NK-92 treated with Interleukin-12 subunit alpha and Interleukin-12 subunit beta, amount 100 ng/mL, for 24 hours (cell line): ENCODE measurements around the gene HDAC4.

Source experiments
- DNase-seq: peaks from one replicate; lab custom pipeline; 2025; lab: John Stamatoyannopoulos, UW

The HDAC4 gene

DNA sequence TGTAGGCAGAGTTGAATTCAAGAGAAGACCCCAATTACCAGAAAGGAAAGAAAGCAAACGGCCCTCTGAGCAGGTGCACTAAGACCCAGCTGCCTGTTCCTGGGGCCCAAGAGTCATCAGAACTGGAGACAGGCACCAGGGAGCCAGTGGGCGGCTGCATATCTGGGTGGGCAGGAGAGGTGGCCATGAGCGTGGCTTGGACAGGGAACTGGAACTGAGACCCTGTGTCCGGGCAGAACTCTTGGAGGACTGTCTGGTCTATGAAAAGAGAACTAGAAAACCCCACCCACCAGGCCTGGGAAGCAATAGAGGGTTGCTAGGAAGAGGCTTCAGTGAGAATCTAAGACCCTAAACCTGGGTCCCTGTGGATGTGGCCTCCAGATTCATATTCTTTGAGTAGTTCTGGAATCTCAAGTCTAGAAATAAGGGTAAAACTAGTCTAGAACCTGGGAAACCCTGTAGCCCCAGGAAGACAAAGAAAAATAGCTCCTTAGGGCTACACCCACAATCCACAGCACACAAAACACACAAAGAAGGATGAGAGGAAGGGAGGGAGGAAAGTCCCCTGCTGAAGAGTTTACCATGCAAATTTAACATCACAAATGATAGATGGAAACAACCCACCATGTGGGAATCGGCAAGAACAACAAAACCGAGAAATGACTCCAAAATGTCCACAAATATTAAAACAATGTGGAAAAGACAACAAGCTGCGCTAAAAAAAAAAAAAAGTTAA is 147.0 kb downstream of the HDAC4 start:
- DNase-seq = no peak

GRCh38 chr2:239253264-239253663 is 147.6 kb downstream of the HDAC4 start:
- no peak for DNase-seq

GRCh38 chr2:239252801-239253200 is 148.0 kb downstream of the HDAC4 start:
- no peak for DNase-seq

DNA sequence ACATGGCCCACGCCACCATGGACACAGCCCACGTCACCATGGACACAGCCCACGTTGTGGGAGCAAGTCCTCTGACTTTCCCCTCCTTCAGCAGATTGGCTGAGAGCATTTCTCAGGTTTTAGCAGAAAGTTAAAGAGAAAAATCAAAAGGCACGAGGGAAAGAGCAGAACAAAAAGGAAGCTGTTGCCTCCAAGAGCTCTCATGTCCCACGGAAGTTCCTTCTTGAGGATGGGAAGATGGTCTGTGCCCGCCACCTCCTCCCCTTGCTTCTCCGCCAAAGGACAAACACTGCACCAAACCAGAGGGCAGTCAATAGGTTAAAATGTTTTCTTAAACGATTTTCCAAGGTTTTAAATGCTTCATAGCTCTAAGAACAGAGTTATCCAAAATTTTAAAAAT is 148.4 kb downstream of the HDAC4 start:
- no peak for DNase-seq

- DNase-seq = no peak
Observed at GRCh38 chr2:239251971-239252370, 148.8 kb downstream of the HDAC4 start.

GRCh38 chr2:239250216-239251081 is 150.4 kb downstream of the HDAC4 start:
- DNase-seq = no peak

DNA sequence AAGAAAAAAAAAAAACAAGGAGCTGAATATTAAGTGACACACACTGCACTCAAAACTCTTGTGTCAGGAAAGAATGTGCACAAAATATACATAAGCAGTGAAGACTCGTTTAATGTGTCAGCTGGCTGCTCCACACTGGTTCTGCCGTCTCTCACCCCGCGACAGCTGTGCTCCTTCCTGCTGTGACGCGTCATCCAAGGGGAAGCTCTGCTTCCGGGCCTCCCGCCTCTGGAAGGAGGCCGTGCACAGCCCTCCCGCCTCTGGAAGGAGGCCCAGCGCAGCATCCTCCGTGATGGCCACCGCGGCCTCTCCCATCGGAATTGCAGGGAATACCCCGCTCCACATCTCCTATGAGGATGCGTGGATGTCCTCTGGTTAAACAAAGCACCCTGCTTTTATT is 151.0 kb downstream of the HDAC4 start:
- DNase-seq = no peak

DNA sequence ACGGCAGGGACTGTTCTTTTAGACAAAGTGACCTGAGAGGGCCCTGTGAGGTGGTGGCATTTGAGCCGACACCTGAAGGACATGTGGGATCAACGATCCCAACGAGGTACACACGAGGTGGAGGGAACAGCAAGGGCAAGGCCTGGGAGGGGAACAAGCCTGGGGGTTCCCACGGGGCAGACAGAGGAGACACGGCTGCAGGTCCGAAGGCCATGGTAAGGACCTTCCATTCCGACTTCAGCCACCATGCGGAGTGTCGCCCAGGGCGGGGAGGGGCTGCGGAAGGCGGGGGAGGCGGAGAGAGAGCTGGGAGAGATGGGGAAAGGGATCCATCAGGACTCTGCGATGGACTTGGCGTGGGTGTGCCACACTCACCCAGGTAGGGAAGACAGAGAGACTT is 151.8 kb downstream of the HDAC4 start:
- no peak for DNase-seq

DNA sequence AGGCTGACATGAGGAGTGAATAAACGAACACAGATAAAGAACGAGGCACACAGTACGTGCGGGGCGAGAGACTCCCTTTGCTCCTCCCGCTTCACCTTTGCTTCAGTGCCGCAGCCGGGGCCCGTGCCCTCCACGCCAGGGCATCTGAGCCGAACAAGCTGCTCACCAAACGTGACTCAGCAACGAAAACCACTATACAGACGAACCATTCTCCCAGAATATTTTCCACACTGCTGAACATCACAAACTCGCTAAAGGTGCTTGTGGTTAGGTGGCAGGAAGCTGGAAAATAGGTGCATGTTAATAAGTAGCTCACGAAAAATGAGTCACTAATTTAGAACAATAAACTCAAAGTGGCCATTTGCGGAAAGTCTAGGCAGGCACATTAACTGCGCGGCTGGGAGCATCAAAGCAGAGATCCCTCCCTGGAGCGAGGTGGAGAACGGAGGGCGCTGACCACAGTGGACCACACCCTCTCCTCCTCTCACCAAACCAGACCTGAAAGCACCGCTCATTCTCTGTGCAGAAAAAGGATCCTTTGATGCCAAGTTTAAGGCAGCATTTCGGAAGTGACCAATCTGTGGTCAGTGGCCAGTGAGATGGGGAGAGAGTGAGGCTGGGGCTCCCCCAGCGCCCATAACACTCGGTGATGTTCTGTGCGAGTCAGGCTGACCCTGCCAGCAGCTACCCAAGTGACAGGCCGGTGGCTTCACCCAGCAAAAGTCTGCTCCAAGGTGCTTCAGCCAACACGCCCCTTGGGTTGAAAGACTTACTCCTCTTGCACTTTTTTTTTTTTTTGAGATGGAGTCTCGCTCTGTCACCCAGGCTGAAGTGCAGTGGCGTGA is 153.2 kb downstream of the HDAC4 start:
- no peak for DNase-seq

DNA sequence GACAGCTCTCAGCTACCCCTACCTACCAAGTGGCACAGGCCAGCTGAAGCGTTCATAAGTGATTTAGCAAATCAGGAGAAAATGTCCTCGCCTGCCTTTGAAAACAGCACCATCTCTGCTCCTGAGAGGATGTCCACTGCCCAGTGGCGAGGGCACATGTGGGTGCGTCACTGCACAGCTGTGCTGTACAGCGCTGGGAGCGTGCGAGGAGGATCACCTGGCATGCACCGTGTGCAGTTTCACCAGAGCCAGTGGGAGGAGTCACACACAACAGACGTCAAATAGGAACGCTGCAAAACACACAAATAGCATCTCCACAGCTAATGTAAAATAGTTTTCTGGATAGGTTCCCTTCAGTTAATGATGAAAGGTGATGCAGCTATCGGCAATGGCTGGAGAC is 154.1 kb downstream of the HDAC4 start:
- no peak for DNase-seq

GRCh38 chr2:239245872-239246721 is 154.7 kb downstream of the HDAC4 start:
- DNase-seq = no peak

GRCh38 chr2:239245107-239245506 is 155.7 kb downstream of the HDAC4 start:
- no peak for DNase-seq

GRCh38 chr2:239244625-239245024 is 156.2 kb downstream of the HDAC4 start:
- no peak for DNase-seq

- no peak for DNase-seq
Observed at GRCh38 chr2:239241431-239241960, 159.3 kb downstream of the HDAC4 start.

- no peak for DNase-seq
Observed at GRCh38 chr2:239240414-239240881, 160.4 kb downstream of the HDAC4 start.

GRCh38 chr2:239239607-239240413 is 161.0 kb downstream of the HDAC4 start:
- no peak for DNase-seq

DNA sequence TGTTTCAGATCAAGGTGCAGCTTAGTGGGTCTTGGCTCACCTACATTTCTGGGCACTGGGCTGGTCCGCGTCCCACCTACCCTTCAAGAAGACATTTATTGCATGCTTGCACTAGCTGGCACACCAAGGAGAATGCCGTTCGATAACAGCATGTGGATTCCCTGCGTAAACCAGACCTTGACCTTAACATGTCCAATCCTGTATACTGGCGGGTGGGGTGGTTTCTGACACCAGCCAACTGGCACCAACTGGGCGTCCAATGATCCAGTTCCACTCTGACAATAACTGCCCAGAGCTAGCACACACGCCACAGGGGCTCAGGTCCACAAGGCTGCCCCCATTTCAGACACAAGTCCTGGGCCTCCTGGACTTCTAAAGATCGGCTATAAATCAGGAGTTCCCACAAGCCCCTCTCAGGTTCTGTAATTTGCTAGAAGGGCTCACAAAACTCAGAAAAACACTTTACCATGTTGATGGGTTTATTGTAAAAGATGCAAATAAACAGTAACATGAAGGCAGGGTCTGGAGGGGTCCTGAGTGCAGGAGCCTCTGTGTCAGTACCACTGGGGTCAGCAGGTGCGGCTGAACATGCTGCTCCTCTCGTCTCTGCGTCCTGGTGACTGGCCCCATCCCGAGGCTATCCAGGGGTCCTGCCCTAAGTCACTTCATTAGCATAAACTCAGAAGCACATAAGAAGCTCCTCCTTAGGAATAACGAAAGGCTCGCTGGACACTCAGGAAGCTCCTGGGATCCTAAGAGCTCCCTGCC is 161.8 kb downstream of the HDAC4 start:
- DNase-seq = no peak

DNA sequence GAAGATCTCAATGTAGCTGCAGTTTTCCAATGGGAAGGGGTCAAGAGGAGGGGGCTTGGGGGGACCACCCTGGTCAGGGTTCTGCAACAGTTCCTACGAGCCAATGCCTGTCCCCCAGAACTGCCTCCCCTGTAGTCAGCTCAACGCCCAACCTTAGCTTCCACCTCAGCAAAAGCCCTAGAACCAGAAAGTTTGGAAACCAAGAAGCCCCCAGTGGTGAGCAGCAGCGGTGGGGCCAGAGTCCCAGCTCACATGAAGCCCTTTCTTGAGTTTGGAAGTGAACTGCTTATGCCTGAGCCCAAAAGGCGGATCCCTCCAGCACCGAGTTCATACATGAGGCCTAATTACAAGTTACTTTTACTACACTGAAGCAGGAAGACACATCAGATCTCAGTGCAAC is 162.4 kb downstream of the HDAC4 start:
- no peak for DNase-seq

- no peak for DNase-seq
Observed at GRCh38 chr2:239236808-239237205, 164.0 kb downstream of the HDAC4 start.
